T-helper 17 cell (primary cell): ENCODE results near the gene PLPPR5. TPM values are rescaled to one million over a fixed set of nuclear protein-coding genes. Genes with fewer than 3 reads are reported as not detected.
"Not testable (repeated sequence)": the region's sequence is repeated elsewhere in the genome, so short reads cannot be mapped to it uniquely, and the experiment has no call there.

Experiments used
- ATAC-seq: fragments of 150-1000 bp; cut with Tn5 transposase; 2 replicates; pipeline ENCODE4 v1.10.0; 2021; ENCODE audit warnings: mild to moderate bottlenecking, moderate library complexity
- DNase-seq, 3 donors: peaks; one replicate each; pipeline versions ENCODE4 v3.0.0 to v3.0.0-alpha.2; 2020 to 2021
- H3K9me3 ChIP-seq: one replicate; pipeline ENCODE4 v1.7.0; 2013; ENCODE audit warnings: low read length, mild to moderate bottlenecking; ENCODE audit not compliant: control insufficient read depth, poor library complexity, severe bottlenecking
- H3K27ac Mint-ChIP-seq: one replicate; pipeline ENCODE4 v1.8.0; 2022; ENCODE audit warnings: mild to moderate bottlenecking, moderate library complexity, mixed read lengths
- H3K27me3 Mint-ChIP-seq: one replicate; pipeline ENCODE4 v1.8.0; 2022; ENCODE audit warnings: mixed read lengths
- H3K36me3 Mint-ChIP-seq: one replicate; pipeline ENCODE4 v1.8.0; 2022; ENCODE audit warnings: low read depth, mixed read lengths
- H3K4me1 Mint-ChIP-seq: one replicate; pipeline ENCODE4 v1.8.0; 2022; ENCODE audit warnings: mild to moderate bottlenecking, mixed read lengths
- H3K4me3 Mint-ChIP-seq: one replicate; pipeline ENCODE4 v1.8.0; 2022; ENCODE audit warnings: mild to moderate bottlenecking, moderate library complexity, mixed read lengths
- total RNA-seq, 4 donors: library from RNA in 2 of 4; stranded (reverse) in 2 of 4; gene quantifications; one replicate each; pipeline ENCODE4 v1.2.3 and lab custom pipeline; 2022 to 2026

PLPPR5 gene
- total RNA-seq, 2 donors from 2014 or later = not detected

- no peaks in the 10 kb centered on the region for H3K27me3 Mint-ChIP-seq
- H3K9me3 ChIP-seq = no peaks in the 10 kb centered on the region
- H3K27ac Mint-ChIP-seq = no peak overlapping the region
- H3K4me1 Mint-ChIP-seq = no peaks in the 10 kb centered on the region
- no peak for ATAC-seq
- no peak overlapping the region for H3K4me3 Mint-ChIP-seq
- DNase-seq = no peak
- peaks cover 2% of the 10 kb centered on the region for H3K36me3 Mint-ChIP-seq
These were observed 107.8 kb downstream of the PLPPR5 start for GRCh38 chr1:98896711-98897445.

GRCh38 chr1:98893371-98893770, 111.3 kb downstream of the PLPPR5 start:
- no peaks in the 10 kb centered on the region for H3K27me3 Mint-ChIP-seq
- no peak for ATAC-seq
- DNase-seq = no peak

GRCh38 chr1:98888869-98889268, 115.8 kb downstream of the PLPPR5 start:
- Mint-ChIP-seq H3K36me3 (no peaks in the 10 kb centered on the region), H3K27me3 (no peaks in the 10 kb centered on the region), H3K27ac (no peak overlapping the region), H3K4me3 (no peak overlapping the region), H3K4me1 (no peaks in the 10 kb centered on the region)
- DNase-seq (no peak), ATAC-seq (no peak)
- no peaks in the 10 kb centered on the region for H3K9me3 ChIP-seq

More at GRCh38 chr1:98893371-98893770, 111.3 kb downstream of the PLPPR5 start:
- Mint-ChIP-seq H3K4me1 (no peaks in the 10 kb centered on the region), H3K36me3 (no peaks in the 10 kb centered on the region), H3K4me3 (no peak overlapping the region), H3K27ac (no peak overlapping the region)
- H3K9me3 ChIP-seq = no peaks in the 10 kb centered on the region

- H3K9me3 ChIP-seq = no peaks in the 10 kb centered on the region
- ATAC-seq = no peak
- H3K4me1 Mint-ChIP-seq = no peaks in the 10 kb centered on the region
- peak overlapping the region; percentile 24 for H3K27ac Mint-ChIP-seq
- H3K27me3 Mint-ChIP-seq = no peaks in the 10 kb centered on the region
- H3K36me3 Mint-ChIP-seq = no peaks in the 10 kb centered on the region
- no peak overlapping the region for H3K4me3 Mint-ChIP-seq
- no peak for DNase-seq
These were observed 117.2 kb downstream of the PLPPR5 start for GRCh38 chr1:98887507-98887906.

- peaks cover 2% of the 10 kb centered on the region for H3K9me3 ChIP-seq
- no peak overlapping the region for H3K27ac Mint-ChIP-seq
- peaks cover 3% of the 10 kb centered on the region for H3K36me3 Mint-ChIP-seq
- no peak overlapping the region for H3K4me3 Mint-ChIP-seq
- ATAC-seq = no peak
- no peaks in the 10 kb centered on the region for H3K4me1 Mint-ChIP-seq
- no peaks in the 10 kb centered on the region for H3K27me3 Mint-ChIP-seq
- no peak for DNase-seq
These were observed 119.8 kb downstream of the PLPPR5 start for GRCh38 chr1:98884864-98885263.

GRCh38 chr1:98881901-98882300, 122.8 kb downstream of the PLPPR5 start:
- DNase-seq (no peak), ATAC-seq (no peak)
- Mint-ChIP-seq H3K4me1 (no peaks in the 10 kb centered on the region), H3K27me3 (no peaks in the 10 kb centered on the region), H3K27ac (no peak overlapping the region), H3K4me3 (no peak overlapping the region), H3K36me3 (peaks cover 3% of the 10 kb centered on the region)
- peaks cover 2% of the 10 kb centered on the region for H3K9me3 ChIP-seq

GRCh38 chr1:98881234-98881633, 123.4 kb downstream of the PLPPR5 start:
- not testable (repeated sequence) for H3K4me1 Mint-ChIP-seq, ATAC-seq, H3K9me3 ChIP-seq, H3K27ac Mint-ChIP-seq, H3K4me3 Mint-ChIP-seq, H3K36me3 Mint-ChIP-seq, DNase-seq, H3K27me3 Mint-ChIP-seq

- DNase-seq = no peak
- peaks cover 4% of the 10 kb centered on the region for H3K9me3 ChIP-seq
- no peak for ATAC-seq
- Mint-ChIP-seq H3K36me3 (no peaks in the 10 kb centered on the region), H3K27me3 (no peaks in the 10 kb centered on the region), H3K4me3 (no peak overlapping the region), H3K4me1 (peaks cover 13% of the 10 kb centered on the region), H3K27ac (no peak overlapping the region)
These were observed 129.8 kb downstream of the PLPPR5 start for GRCh38 chr1:98874828-98875227.

GRCh38 chr1:98870959-98871903, 133.4 kb downstream of the PLPPR5 start:
- H3K27ac Mint-ChIP-seq = peak overlapping the region; percentile 95
- H3K36me3 Mint-ChIP-seq = no peaks in the 10 kb centered on the region
- H3K27me3 Mint-ChIP-seq = no peaks in the 10 kb centered on the region
- peak; percentile 97 for ATAC-seq
- H3K9me3 ChIP-seq = peaks cover 7% of the 10 kb centered on the region
- H3K4me1 Mint-ChIP-seq = peaks cover 13% of the 10 kb centered on the region
- peak in 2 of 3 donors; percentile 22 to 24 for DNase-seq
- peak overlapping the region; percentile 75 for H3K4me3 Mint-ChIP-seq

- no peak for ATAC-seq
These were observed 138.9 kb downstream of the PLPPR5 start for GRCh38 chr1:98865796-98866195.

GRCh38 chr1:98860329-98860728, 144.3 kb downstream of the PLPPR5 start:
- DNase-seq = no peak
- Mint-ChIP-seq H3K27ac (no peak overlapping the region), H3K36me3 (no peaks in the 10 kb centered on the region), H3K4me1 (no peaks in the 10 kb centered on the region), H3K4me3 (no peak overlapping the region), H3K27me3 (no peaks in the 10 kb centered on the region)
- ATAC-seq = no peak
- H3K9me3 ChIP-seq = peaks cover 3% of the 10 kb centered on the region

More at GRCh38 chr1:98865796-98866195, 138.9 kb downstream of the PLPPR5 start:
- Mint-ChIP-seq H3K36me3 (no peaks in the 10 kb centered on the region), H3K4me1 (peaks cover 3% of the 10 kb centered on the region), H3K27me3 (no peaks in the 10 kb centered on the region), H3K27ac (no peak overlapping the region), H3K4me3 (no peak overlapping the region)
- no peak for DNase-seq
- peaks cover 6% of the 10 kb centered on the region for H3K9me3 ChIP-seq

GRCh38 chr1:98854137-98854536, 150.5 kb downstream of the PLPPR5 start:
- no peak for DNase-seq
- peak; percentile 33 for ATAC-seq
- H3K27me3 Mint-ChIP-seq = no peaks in the 10 kb centered on the region
- no peaks in the 10 kb centered on the region for H3K9me3 ChIP-seq
- H3K27ac Mint-ChIP-seq = no peak overlapping the region
- no peak overlapping the region for H3K4me3 Mint-ChIP-seq
- peaks cover 2% of the 10 kb centered on the region for H3K36me3 Mint-ChIP-seq
- H3K4me1 Mint-ChIP-seq = peaks cover 15% of the 10 kb centered on the region

GRCh38 chr1:98849969-98850636, 154.6 kb downstream of the PLPPR5 start:
- Mint-ChIP-seq H3K27ac (peak overlapping the region; percentile 0), H3K36me3 (peaks cover 2% of the 10 kb centered on the region), H3K4me3 (no peak overlapping the region), H3K4me1 (peaks cover 15% of the 10 kb centered on the region), H3K27me3 (no peaks in the 10 kb centered on the region)
- no peaks in the 10 kb centered on the region for H3K9me3 ChIP-seq
- peak; percentile 62 for ATAC-seq
- no peak for DNase-seq
